AG09309 (cell line): Measurements from ENCODE around the gene FARP1.

Experiments
- DNase-seq: peaks from one replicate; pipeline ENCODE4 v3.0.0-alpha.2; 2010; ENCODE audit warnings: low read depth
- H3K4me3 ChIP-seq: 2 replicates; pipeline ENCODE4 v1.5.1; 2011; ENCODE audit warnings: mild to moderate bottlenecking, low read depth, low read length, moderate library complexity; ENCODE audit not compliant: control insufficient read depth
- TF ChIP-seq, protein P1 (sequence below): IDR thresholded peaks from 2 replicates; pipeline ENCODE4 v1.5.1; 2011; ENCODE audit warnings: mild to moderate bottlenecking, low read depth, low read length, inconsistent platforms; ENCODE audit not compliant: insufficient read depth, control insufficient read depth; ENCODE audit errors: missing control alignments

Gene FARP1

DNA sequence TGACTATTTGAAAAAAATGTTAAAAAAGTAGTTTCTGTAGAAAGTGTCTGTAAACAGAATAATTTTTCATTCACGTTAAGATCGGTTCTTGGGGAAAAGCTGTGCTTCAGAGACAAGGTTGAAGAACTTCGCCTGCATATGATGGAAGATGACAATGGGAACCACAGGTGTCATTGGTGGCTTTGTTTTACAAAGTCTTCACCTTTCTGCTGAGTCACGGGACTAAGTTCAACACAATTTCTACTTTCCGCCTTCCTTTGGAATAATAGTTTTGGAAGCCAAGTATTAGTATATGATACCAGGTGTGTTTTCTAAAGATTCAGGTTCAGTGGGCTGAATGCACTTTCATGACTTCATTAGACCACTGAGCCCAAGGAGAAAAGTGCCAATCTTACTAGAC, 189.8 kb downstream of the FARP1 start:
- TF ChIP-seq, protein P1, sequence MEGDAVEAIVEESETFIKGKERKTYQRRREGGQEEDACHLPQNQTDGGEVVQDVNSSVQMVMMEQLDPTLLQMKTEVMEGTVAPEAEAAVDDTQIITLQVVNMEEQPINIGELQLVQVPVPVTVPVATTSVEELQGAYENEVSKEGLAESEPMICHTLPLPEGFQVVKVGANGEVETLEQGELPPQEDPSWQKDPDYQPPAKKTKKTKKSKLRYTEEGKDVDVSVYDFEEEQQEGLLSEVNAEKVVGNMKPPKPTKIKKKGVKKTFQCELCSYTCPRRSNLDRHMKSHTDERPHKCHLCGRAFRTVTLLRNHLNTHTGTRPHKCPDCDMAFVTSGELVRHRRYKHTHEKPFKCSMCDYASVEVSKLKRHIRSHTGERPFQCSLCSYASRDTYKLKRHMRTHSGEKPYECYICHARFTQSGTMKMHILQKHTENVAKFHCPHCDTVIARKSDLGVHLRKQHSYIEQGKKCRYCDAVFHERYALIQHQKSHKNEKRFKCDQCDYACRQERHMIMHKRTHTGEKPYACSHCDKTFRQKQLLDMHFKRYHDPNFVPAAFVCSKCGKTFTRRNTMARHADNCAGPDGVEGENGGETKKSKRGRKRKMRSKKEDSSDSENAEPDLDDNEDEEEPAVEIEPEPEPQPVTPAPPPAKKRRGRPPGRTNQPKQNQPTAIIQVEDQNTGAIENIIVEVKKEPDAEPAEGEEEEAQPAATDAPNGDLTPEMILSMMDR: no peak
- H3K4me3 ChIP-seq: no peak overlapping the region
- no peak for DNase-seq

DNA sequence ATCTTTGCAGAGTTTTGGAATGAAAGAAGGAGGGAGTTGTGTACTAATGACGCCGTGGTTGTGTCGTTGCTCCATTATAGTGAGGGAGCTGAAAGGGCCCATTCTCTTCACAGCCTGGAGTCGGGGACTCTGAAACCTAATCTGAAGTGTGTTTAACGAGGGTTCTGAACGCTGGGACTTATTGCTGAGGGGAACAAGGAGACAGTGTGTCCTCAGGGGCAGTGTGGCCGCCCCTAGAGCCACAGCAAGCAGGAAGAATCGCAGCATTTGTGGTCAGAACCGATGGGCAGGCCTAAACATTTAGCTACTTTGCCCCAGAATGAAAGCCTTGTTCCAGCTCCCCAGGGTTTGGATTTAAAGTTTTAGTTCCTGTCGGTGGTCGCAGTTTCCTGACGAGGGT, 190.6 kb downstream of the FARP1 start:
- TF ChIP-seq, protein P1: no peak
- DNase-seq: no peak
- H3K4me3 ChIP-seq: no peak overlapping the region

DNA sequence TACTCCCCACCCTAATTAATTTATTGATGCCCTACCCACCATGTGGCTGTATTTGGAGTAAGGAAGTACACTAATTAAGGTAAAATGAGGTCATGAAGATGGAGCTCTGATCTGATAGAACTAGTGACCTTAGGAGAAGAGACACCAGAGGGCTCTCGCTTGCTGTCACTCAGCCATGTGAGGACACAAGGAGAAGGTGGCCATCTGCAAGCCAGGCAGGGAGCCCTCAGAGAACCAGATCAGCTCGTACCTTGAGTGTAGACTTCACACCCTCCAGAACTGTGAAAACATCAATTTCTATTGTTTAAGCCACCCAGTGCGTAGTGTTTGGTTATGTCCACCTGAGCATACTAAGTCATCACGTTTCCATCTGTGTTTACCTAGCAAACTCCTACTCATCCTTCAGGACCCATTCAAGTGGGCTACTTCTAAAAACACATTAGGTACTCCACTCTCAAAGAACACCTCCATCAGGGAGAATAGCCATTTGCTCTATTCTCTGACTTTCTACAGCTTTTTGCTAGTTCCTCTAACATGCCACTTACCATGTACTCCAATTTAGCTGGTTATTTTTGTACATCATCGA, 191.8 kb downstream of the FARP1 start:
- H3K4me3 ChIP-seq: no peak overlapping the region
- TF ChIP-seq, protein P1: no peak
- DNase-seq: no peak

DNA sequence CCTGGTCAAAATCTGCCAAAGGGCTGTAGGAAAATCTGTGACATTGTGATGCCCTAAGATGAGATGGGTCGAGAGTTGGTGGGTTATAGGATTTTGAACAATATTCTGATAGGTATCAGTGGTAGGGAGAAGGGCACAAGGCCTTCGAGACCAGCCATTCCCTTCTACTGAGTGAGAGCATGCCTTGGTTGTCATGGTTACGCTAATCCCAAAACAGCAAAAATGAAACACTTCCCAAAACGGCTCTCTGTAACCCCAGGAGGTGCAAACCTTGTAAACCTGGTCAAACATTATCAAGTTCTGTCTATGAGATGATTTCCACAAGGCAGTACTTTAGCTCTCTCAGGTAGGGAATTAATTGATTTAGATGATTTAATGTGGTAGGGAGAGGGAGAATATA, 192.8 kb downstream of the FARP1 start:
- DNase-seq: no peak
- TF ChIP-seq, protein P1: no peak

DNA sequence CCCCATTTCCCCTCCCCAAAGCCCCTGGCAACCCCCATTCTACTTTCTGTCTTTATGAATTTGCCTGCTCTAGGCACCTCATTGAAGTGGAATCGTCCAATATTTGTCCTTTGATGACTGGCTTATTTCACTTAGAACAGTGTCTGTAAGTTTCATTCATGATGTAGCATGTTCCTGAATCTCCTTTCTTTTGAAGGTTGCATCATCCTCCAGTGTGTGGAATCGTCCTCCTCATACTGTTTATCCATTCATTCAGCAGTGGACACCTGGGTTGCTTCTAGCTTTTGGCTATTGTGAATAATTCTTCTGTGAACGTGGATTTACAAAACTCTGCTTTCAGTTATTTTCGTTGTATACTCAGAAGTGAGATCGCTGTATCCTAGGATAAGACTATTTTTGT, 195.4 kb downstream of the FARP1 start:
- H3K4me3 ChIP-seq: no peak overlapping the region
- no peak for DNase-seq
- TF ChIP-seq, protein P1: no peak

More for the DNA sequence above, 192.8 kb downstream of the FARP1 start:
- no peak overlapping the region for H3K4me3 ChIP-seq

DNA sequence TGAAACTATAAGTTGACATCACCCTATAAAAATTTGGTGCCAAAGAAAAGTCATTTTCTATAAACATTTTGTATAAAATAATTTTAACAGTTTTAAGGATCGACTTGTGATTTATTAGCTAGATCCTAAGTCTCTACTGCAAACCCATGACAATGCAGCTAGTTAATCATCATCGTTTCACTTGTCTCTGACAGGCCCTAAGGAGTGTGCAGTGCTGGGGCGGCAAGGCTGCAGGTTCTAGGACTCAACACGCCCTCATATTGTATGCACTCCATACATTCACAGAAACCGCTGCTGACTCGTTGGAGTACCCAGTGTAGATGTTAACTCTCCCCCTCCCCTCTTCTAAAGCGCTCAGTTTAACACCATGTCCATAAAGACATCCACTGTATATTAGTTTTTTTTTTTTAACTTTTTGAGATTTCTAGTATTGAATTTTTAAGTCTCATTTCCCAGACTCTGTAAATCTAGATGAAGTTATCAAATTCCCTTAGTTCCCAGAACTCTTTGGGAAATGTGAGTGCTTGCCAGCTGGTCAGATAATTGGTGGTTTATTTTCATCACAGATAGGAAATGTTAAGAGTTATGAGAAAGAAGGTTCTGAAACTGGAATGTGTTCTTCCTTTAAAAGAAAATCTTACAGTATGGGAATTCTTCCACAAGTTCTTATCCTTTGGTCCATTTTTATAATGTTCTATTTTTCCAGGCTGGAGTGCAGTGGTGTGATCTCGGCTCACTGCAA, 197.0 kb downstream of the FARP1 start:
- H3K4me3 ChIP-seq: no peak overlapping the region
- DNase-seq: no peak
- TF ChIP-seq, protein P1: no peak
